B cell (primary cell): Measurements from ENCODE around the gene VWA8.

Experiments used
- EZH2 ChIP-seq: IDR thresholded peaks from 2 replicates; pipeline ENCODE4 v1.6.1; 2012; ENCODE audit warnings: borderline replicate concordance, low read depth, mild to moderate bottlenecking, moderate library complexity, low read length; ENCODE audit not compliant: insufficient read depth, poor library complexity, severe bottlenecking
- TF ChIP-seq, protein P1 (sequence below): fragments of 200-600 bp; IDR thresholded peaks from one replicate; pipeline ENCODE4 v1.8.0; 2022; ENCODE audit warnings: antibody characterized with exemption, mild to moderate bottlenecking

- TF ChIP-seq, protein P1, sequence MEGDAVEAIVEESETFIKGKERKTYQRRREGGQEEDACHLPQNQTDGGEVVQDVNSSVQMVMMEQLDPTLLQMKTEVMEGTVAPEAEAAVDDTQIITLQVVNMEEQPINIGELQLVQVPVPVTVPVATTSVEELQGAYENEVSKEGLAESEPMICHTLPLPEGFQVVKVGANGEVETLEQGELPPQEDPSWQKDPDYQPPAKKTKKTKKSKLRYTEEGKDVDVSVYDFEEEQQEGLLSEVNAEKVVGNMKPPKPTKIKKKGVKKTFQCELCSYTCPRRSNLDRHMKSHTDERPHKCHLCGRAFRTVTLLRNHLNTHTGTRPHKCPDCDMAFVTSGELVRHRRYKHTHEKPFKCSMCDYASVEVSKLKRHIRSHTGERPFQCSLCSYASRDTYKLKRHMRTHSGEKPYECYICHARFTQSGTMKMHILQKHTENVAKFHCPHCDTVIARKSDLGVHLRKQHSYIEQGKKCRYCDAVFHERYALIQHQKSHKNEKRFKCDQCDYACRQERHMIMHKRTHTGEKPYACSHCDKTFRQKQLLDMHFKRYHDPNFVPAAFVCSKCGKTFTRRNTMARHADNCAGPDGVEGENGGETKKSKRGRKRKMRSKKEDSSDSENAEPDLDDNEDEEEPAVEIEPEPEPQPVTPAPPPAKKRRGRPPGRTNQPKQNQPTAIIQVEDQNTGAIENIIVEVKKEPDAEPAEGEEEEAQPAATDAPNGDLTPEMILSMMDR = no peak
- no peak for TF ChIP-seq EZH2
Observed at GRCh38 chr13:41837629-41838028, 123.3 kb downstream of the VWA8 start.
